ENCODE data around the gene ZNF74. TPM values are rescaled to one million over a fixed set of nuclear protein-coding genes. Genes with fewer than 3 reads are reported as not detected.
A peak's percentile ranks its signal among the peaks of the same experiment; 100 is the strongest.

Gene ZNF74
- total RNA-seq, 1 donor from 2014 or later = 20.4 TPM

DNA sequence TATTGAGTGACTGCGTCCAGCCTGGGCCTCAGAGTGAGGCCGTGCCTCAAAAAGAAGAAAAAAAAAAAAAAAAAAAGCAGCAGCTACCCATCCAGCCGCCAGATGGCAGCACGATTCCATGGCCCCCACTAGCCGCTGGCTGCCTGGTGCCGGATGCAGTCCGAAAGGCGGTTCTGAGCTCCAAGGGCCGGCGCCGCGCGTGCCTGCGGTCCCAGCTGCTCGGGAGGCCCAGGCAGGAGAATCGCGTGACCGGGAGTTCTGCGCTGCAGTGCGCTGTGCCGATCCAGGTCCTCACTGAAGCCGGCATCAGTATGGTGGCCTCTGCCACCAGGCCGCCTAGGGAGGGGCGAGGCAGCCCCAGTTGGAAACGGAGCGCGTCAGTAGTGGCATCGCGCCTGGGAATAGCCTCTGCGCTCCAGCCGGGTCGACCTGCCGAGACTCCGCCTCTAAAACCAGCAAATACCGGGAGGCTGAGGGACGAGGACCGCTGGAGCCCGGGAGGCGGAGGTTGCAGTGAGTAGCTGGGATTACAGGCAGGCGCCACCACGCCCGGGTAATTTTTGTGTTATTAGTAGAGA is 24.3 kb downstream of the ZNF74 start:
- H3K4me1 Mint-ChIP-seq (ENCODE audit: unreplicated experiment) = peaks cover 7% of the 10 kb centered on the region
- H3K36me3 Mint-ChIP-seq (ENCODE audit: unreplicated experiment) = no peaks in the 10 kb centered on the region
- peak; percentile 92 for TF ChIP-seq CTCF (IDR thresholded peaks at IDR 0.05)
- peak; percentile 94 for DNase-seq (ENCODE audit: extremely low spot score, unreplicated experiment)
- H3K27me3 Mint-ChIP-seq (ENCODE audit: unreplicated experiment) = peaks cover 2% of the 10 kb centered on the region
- peak overlapping the region; percentile 57 for H3K27ac Mint-ChIP-seq (ENCODE audit: unreplicated experiment)
- H3K4me3 Mint-ChIP-seq (ENCODE audit: unreplicated experiment) = peak overlapping the region; percentile 65
- no peaks in the 10 kb centered on the region for H3K9me3 Mint-ChIP-seq (ENCODE audit: unreplicated experiment)

GRCh38 chr22:20419664-20419951 is 25.7 kb downstream of the ZNF74 start:
- H3K4me1 Mint-ChIP-seq (ENCODE audit: unreplicated experiment) = peaks cover 7% of the 10 kb centered on the region
- no peaks in the 10 kb centered on the region for H3K9me3 Mint-ChIP-seq (ENCODE audit: unreplicated experiment)
- H3K27ac Mint-ChIP-seq (ENCODE audit: unreplicated experiment) = no peak overlapping the region
- H3K36me3 Mint-ChIP-seq (ENCODE audit: unreplicated experiment) = peaks cover 3% of the 10 kb centered on the region
- no peak for TF ChIP-seq CTCF (IDR thresholded peaks at IDR 0.05)
- peaks cover 2% of the 10 kb centered on the region for H3K27me3 Mint-ChIP-seq (ENCODE audit: unreplicated experiment)
- no peak for DNase-seq (ENCODE audit: extremely low spot score, unreplicated experiment)
- no peak overlapping the region for H3K4me3 Mint-ChIP-seq (ENCODE audit: unreplicated experiment)

DNA sequence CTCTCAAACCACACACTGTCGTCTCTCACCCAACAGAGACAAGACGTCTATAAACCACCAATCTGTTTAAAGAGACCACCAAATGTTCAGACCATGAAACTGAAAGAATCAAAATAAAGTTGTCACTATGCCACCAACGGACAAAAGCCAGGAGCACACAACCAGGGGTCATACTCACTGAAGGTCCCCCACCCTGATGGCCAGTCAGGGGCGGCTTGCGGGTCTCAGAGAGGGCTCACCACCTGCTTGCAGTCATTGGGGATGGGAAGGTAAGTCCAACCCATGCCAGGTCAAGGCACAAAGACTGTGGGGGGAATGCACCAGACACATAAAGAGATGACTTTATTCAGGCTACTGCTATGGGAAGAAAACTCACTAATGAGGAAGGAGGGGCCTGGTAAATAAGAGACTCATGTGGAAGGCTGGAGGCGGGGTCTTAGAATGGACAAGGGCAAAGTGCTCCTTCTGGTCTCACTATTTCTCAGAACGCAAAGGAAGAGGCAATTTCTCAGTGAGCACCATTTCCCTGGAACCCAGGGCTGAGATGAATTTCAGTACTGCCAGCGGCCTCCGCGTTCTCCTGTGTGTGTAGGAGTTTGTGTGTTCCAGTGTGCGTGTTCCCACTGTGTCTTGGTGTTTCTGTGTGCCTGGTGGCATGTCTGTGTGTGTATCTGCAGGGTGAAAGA is 26.3 kb downstream of the ZNF74 start:
- H3K4me3 Mint-ChIP-seq (ENCODE audit: unreplicated experiment) = no peak overlapping the region
- peaks cover 2% of the 10 kb centered on the region for H3K27me3 Mint-ChIP-seq (ENCODE audit: unreplicated experiment)
- H3K9me3 Mint-ChIP-seq (ENCODE audit: unreplicated experiment) = no peaks in the 10 kb centered on the region
- DNase-seq (ENCODE audit: extremely low spot score, unreplicated experiment) = no peak
- no peak overlapping the region for H3K27ac Mint-ChIP-seq (ENCODE audit: unreplicated experiment)
- H3K36me3 Mint-ChIP-seq (ENCODE audit: unreplicated experiment) = peaks cover 7% of the 10 kb centered on the region
- peaks cover 7% of the 10 kb centered on the region for H3K4me1 Mint-ChIP-seq (ENCODE audit: unreplicated experiment)
- TF ChIP-seq CTCF (IDR thresholded peaks at IDR 0.05) = no peak

- Mint-ChIP-seq H3K27me3 (ENCODE audit: unreplicated experiment) (no peaks in the 10 kb centered on the region), H3K27ac (ENCODE audit: unreplicated experiment) (no peak overlapping the region), H3K9me3 (ENCODE audit: unreplicated experiment) (no peaks in the 10 kb centered on the region), H3K4me1 (ENCODE audit: unreplicated experiment) (peaks cover 7% of the 10 kb centered on the region), H3K4me3 (ENCODE audit: unreplicated experiment) (no peak overlapping the region), H3K36me3 (ENCODE audit: unreplicated experiment) (peaks cover 9% of the 10 kb centered on the region)
- no peak for DNase-seq (ENCODE audit: extremely low spot score, unreplicated experiment)
- no peak for TF ChIP-seq CTCF (IDR thresholded peaks at IDR 0.05)
Observed at GRCh38 chr22:20421507-20421874, 27.5 kb downstream of the ZNF74 start.

GRCh38 chr22:20422271-20423007 is 28.5 kb downstream of the ZNF74 start:
- Mint-ChIP-seq H3K27ac (ENCODE audit: unreplicated experiment) (no peak overlapping the region), H3K4me3 (ENCODE audit: unreplicated experiment) (no peak overlapping the region), H3K36me3 (ENCODE audit: unreplicated experiment) (peaks cover 15% of the 10 kb centered on the region), H3K27me3 (ENCODE audit: unreplicated experiment) (no peaks in the 10 kb centered on the region), H3K4me1 (ENCODE audit: unreplicated experiment) (peaks cover 12% of the 10 kb centered on the region), H3K9me3 (ENCODE audit: unreplicated experiment) (no peaks in the 10 kb centered on the region)
- no peak for TF ChIP-seq CTCF (IDR thresholded peaks at IDR 0.05)
- DNase-seq (ENCODE audit: extremely low spot score, unreplicated experiment) = no peak
